Transverse colon (tissue), 4 donors: ENCODE measurements around the gene AGT. TPM values are rescaled to one million over a fixed set of nuclear protein-coding genes. Genes with fewer than 3 reads are reported as not detected.

Source experiments
- DNase-seq: peaks from one replicate; pipeline ENCODE4 v3.0.0-alpha.2; 2019
- H3K27ac ChIP-seq, 4 donors: fragments of 200-600 bp; sonication (generic); 2 replicates each; pipeline ENCODE4 v1.5.1; 2016 to 2018; ENCODE audit warnings: inconsistent platforms in 4 of 4
- H3K27me3 ChIP-seq: fragments of 200-600 bp; sonication (generic); 2 replicates; pipeline ENCODE4 v1.5.1; 2017; ENCODE audit warnings: inconsistent platforms
- H3K36me3 ChIP-seq, 4 donors: fragments of 200-600 bp; sonication (generic); 2 replicates each; pipeline ENCODE4 v1.5.1; 2017 to 2019; ENCODE audit warnings: inconsistent platforms in 4 of 4
- H3K4me1 ChIP-seq, 4 donors: fragments of 200-600 bp; sonication (generic); 2 replicates each; pipeline ENCODE4 v1.5.1; 2017 to 2020; ENCODE audit warnings: inconsistent platforms in 4 of 4
- H3K4me3 ChIP-seq, 4 donors: fragments of 200-600 bp; sonication (generic); 1 replicate in 1 of 4; 2 replicates in 3 of 4; pipeline versions ENCODE4 v1.5.1 to v1.6.1; 2017 to 2019; ENCODE audit warnings: inconsistent platforms in 4 of 4
- H3K9me3 ChIP-seq, 2 donors: fragments of 200-600 bp; sonication (generic); 2 replicates each; pipeline ENCODE4 v1.5.1; 2017 to 2019; ENCODE audit warnings: inconsistent platforms in 2 of 2
- CTCF ChIP-seq, 5 experiments: fragments of 200-600 bp in 3 of 5; fragments of 450-650 bp in 2 of 5; sonication (generic) in 3 of 5; IDR thresholded peaks; 1 replicate in 2 of 5; 2 replicates in 3 of 5; pipeline ENCODE4 v1.5.1; 2016 to 2017; ENCODE audit warnings: antibody characterized with exemption in 5 of 5, inconsistent platforms in 3 of 5, mild to moderate bottlenecking in 2 of 5, moderate library complexity in 1 of 5
- EP300 ChIP-seq: sonication (generic); formaldehyde crosslinking; IDR thresholded peaks from one replicate; pipeline ENCODE4 v1.6.1; 2017; ENCODE audit warnings: antibody characterized with exemption, low read depth
- POLR2A ChIP-seq: fragments of 450-650 bp; IDR thresholded peaks from one replicate; pipeline ENCODE4 v1.6.1; 2016; ENCODE audit warnings: antibody characterized with exemption, mild to moderate bottlenecking, moderate library complexity
- POLR2AphosphoS5 ChIP-seq, 3 donors: sonication (generic); formaldehyde crosslinking; IDR thresholded peaks; one replicate each; pipeline ENCODE4 v1.6.1; 2016; ENCODE audit warnings: antibody characterized with exemption in 3 of 3
- WGBS, 2 donors: methylation state at CpG; one replicate each; pipeline ENCODE4 v1.1.5; 2018; ENCODE audit warnings: low coverage in 1 of 2; 5-methylcytosine and 5-hydroxymethylcytosine counted together
- in situ Hi-C, 4 donors: fragments of 200-750 bp; cut with MboI; loops; one replicate each; pipeline versions ENCODE4 v1.15.0 to v1.15.1; 2017; ENCODE audit warnings: low sequenced_read_pairs in 3 of 4, low pct_ligation_motif_present in 1 of 4, low pct_unique_long_range_greater_than_20kb in 1 of 4
- intact Hi-C: fragments of 100-400 bp; cut with DNase I; formaldehyde crosslinking; loops from one replicate; pipeline ENCODE4 v1.15.1; 2023; ENCODE audit warnings: low total_unique reads
- total RNA-seq, 4 donors: library from RNA; depleted of rRNA; stranded (reverse); fragments of >200 nt; gene quantifications; one replicate each; pipeline ENCODE4 v1.1.0, GENCODE V29; 2016

AGT gene
- total RNA-seq, 4 donors from 2014 or later = 0.60 to 1.7 (median 0.90) TPM

GRCh38 chr1:230759369-230760065, 45.6 kb upstream of the AGT start:
- no peaks in the 10 kb centered on the region for H3K27me3 ChIP-seq
- 88 to 92% methylated on average over 3 to 7 of the region's 7 CpGs for WGBS, 2 donors
- H3K27ac ChIP-seq = no peak overlapping the region
- in situ Hi-C loops = loop anchor here in 1 of 4 donors (25.0 kb wide), 1 partner anchor 97 kb away; no protein-coding TSS in a partner anchor
- no peaks in the 10 kb centered on the region for H3K9me3 ChIP-seq
- H3K36me3 ChIP-seq = no peaks in the 10 kb centered on the region
- intact Hi-C loops = no loop called here
- peaks cover 0 to 4% (median 0%) of the 10 kb centered on the region in 4 donors for H3K4me1 ChIP-seq
- no peak for TF ChIP-seq CTCF (IDR thresholded peaks at IDR 0.05)
- no peak for TF ChIP-seq POLR2AphosphoS5 (IDR thresholded peaks at IDR 0.05)
- TF ChIP-seq POLR2A = no peak
- no peak for TF ChIP-seq EP300
- H3K4me3 ChIP-seq = no peak overlapping the region
- DNase-seq = no peak

GRCh38 chr1:230758709-230759368, 44.9 kb upstream of the AGT start:
- 61 to 88% methylated on average over 3 to 8 of the region's 8 CpGs for WGBS, 2 donors

DNA sequence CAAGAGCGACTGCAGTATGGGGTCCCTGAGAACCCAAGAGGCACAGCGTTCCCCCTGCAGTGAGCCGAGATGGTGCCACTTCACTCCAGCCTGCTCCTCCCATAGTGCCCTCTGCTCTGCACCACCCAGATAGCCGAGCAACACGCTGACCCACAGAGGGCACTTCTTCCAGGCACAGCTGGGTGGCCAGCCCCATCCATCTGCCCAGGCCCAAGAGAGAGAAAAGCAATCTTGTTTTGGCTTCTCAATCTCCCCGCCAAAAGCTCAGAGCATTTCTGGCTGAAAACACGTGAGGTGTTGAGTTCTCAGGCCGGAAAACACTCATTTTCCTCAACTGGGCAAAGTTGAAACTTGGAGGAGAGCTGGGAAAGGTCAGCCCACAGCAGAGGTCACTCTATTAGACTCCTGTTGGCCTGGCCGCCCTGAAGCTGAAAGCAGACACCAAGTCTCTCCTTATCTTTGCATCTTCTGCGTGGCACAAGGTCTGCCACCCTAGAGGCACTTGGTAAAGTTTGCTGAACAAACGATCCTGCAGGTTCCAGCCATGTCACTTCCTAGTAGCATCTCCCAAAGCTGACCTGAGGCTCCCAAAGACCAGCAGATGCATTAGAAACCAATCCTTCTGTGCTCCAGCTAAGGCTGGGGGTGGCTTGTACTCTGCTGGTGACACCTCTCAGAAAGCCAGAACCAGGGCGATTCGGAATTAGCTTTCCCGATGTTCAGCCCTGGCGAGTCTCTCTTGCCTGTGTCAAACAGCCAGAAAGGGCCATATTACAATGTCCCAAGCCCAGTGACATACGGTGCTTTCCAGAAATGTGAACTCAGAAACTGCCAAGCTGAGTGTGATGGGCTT, 44.2 kb upstream of the AGT start:
- Histone ChIP-seq H3K36me3 (no peaks in the 10 kb centered on the region), H3K27ac (no peak overlapping the region), H3K9me3 (no peaks in the 10 kb centered on the region), H3K4me3 (no peak overlapping the region), H3K4me1 (peaks cover 0 to 16% (median 12%) of the 10 kb centered on the region in 4 donors), H3K27me3 (no peaks in the 10 kb centered on the region)
- WGBS, 2 donors = 73 to 85% methylated on average over 3 to 16 of the region's 16 CpGs
- TF ChIP-seq CTCF (IDR thresholded peaks at IDR 0.05) (no peak), EP300 (no peak), POLR2A (no peak), POLR2AphosphoS5 (IDR thresholded peaks at IDR 0.05) (no peak)
- in situ Hi-C loops = loop anchor here in 1 of 4 donors (25.0 kb wide), 1 partner anchor 96 kb away; no protein-coding TSS in a partner anchor
- intact Hi-C loops = no loop called here
- no peak for DNase-seq

More at GRCh38 chr1:230758709-230759368, 44.9 kb upstream of the AGT start:
- H3K4me3 ChIP-seq = no peak overlapping the region
- no peak overlapping the region for H3K27ac ChIP-seq
- no peaks in the 10 kb centered on the region for H3K36me3 ChIP-seq
- no peak for DNase-seq
- H3K4me1 ChIP-seq = peaks cover 0 to 9% (median 5%) of the 10 kb centered on the region in 4 donors
- H3K27me3 ChIP-seq = no peaks in the 10 kb centered on the region
- no peaks in the 10 kb centered on the region for H3K9me3 ChIP-seq
- no peak for TF ChIP-seq EP300
- intact Hi-C loops (no loop called here), in situ Hi-C loops (loop anchor here in 1 of 4 donors (25.0 kb wide), 1 partner anchor 97 kb away; no protein-coding TSS in a partner anchor)

DNA sequence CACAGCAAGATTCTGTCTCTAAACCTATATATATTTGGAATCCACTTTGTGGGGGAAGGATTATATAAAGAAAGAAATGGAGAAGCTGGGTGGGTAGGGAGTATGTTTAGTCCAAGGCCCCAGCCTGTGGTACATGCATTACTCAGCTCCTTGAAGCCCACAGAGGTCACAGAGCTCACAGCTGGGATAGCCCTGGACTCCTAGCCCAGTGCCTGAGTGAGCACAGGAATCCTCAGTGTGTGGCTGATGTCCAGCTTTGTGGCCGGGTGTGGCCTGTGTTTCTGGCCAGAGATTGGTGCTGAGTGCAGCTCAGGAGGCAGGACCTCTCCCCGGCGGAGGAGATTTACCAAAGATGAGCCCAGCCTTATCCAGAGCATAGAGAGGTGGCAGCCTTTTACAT, 40.9 kb upstream of the AGT start:
- Histone ChIP-seq H3K4me3 (no peak overlapping the region), H3K4me1 (peaks cover 2 to 39% (median 33%) of the 10 kb centered on the region in 4 donors), H3K36me3 (no peaks in the 10 kb centered on the region), H3K27me3 (no peaks in the 10 kb centered on the region), H3K27ac (peak overlapping the region in 1 of 4 donors; percentile 78), H3K9me3 (no peaks in the 10 kb centered on the region)
- 66% methylated on average over 3 of the region's 3 CpGs; no CpG with 5 or more reads in 1 of the 2 donors for WGBS, 2 donors
- no peak for DNase-seq
- intact Hi-C loops (no loop called here), in situ Hi-C loops (loop anchor here in 1 of 4 donors (25.0 kb wide), 1 partner anchor 92 kb away; no protein-coding TSS in a partner anchor)
- TF ChIP-seq CTCF (IDR thresholded peaks at IDR 0.05) (no peak), POLR2A (no peak), POLR2AphosphoS5 (IDR thresholded peaks at IDR 0.05) (no peak), EP300 (no peak)
